Mucosa of rectum (tissue), 2 donors: Measurements from ENCODE around the gene CERT1.

Experiments used
- H3K27ac ChIP-seq, 2 donors: one replicate each; pipeline ENCODE4 v1.7.0; 2013; ENCODE audit warnings: inconsistent platforms in 2 of 2, low read depth in 2 of 2, low read length in 2 of 2
- H3K27me3 ChIP-seq, 2 donors: one replicate each; pipeline ENCODE4 v1.7.0; 2013; ENCODE audit warnings: low read length in 2 of 2; ENCODE audit not compliant: control insufficient read depth in 2 of 2, insufficient read depth in 2 of 2
- H3K36me3 ChIP-seq, 2 donors: one replicate each; pipeline ENCODE4 v1.7.0; 2013; ENCODE audit warnings: low read length in 2 of 2; ENCODE audit not compliant: control insufficient read depth in 2 of 2, insufficient read depth in 2 of 2
- H3K4me1 ChIP-seq, 2 donors: one replicate each; pipeline ENCODE4 v1.7.0; 2013; ENCODE audit warnings: low read length in 2 of 2, mild to moderate bottlenecking in 1 of 2; ENCODE audit not compliant: control insufficient read depth in 2 of 2, insufficient read depth in 2 of 2
- H3K4me3 ChIP-seq, 2 donors: one replicate each; pipeline ENCODE4 v1.7.0; 2013; ENCODE audit warnings: low read length in 2 of 2
- H3K9ac ChIP-seq, 2 donors: one replicate each; pipeline ENCODE4 v1.7.0; 2013; ENCODE audit warnings: low read length in 2 of 2, low read depth in 1 of 2, mild to moderate bottlenecking in 1 of 2
- H3K9me3 ChIP-seq, 2 donors: one replicate each; pipeline ENCODE4 v1.7.0; 2013; ENCODE audit warnings: low read length in 2 of 2; ENCODE audit not compliant: control insufficient read depth in 2 of 2
- donor health status: healthy.
- donor health status: Normal muscosa, but diverticular disease.

Gene CERT1

GRCh38 chr5:75349663-75350062 lies 161.8 kb downstream of the CERT1 start:
- Histone ChIP-seq H3K27me3 (no peaks in the 10 kb centered on the region), H3K27ac (no peak overlapping the region), H3K9ac (no peak overlapping the region), H3K36me3 (peaks cover 69 to 75% of the 10 kb centered on the region in 2 donors), H3K4me1 (no peaks in the 10 kb centered on the region), H3K9me3 (no peaks in the 10 kb centered on the region), H3K4me3 (no peak overlapping the region)

- Histone ChIP-seq H3K27ac (no peak overlapping the region), H3K36me3 (peaks cover 67 to 75% of the 10 kb centered on the region in 2 donors), H3K4me1 (no peaks in the 10 kb centered on the region), H3K9ac (no peak overlapping the region), H3K27me3 (no peaks in the 10 kb centered on the region), H3K4me3 (no peak overlapping the region), H3K9me3 (no peaks in the 10 kb centered on the region)
These were observed 163.2 kb downstream of the CERT1 start for GRCh38 chr5:75348241-75348640.

DNA sequence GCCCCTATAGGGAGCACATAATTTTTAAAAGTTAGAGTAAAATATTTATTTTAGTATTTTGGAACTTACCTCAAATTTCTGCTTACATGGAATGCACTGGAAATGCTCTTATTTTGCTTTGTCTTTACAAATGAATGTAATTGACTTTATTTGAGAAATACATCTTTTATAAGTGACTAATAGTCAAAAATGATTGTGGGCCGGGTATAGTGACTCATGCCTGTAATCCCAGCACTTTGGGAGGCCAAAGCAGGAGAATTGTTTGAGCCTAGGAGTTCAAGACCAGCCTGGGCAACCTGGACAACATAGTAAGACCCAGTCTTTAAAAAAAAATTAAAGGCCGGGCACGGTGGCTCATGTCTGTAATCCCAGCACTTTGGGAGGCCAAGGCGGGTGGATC lies 168.6 kb downstream of the CERT1 start:
- Histone ChIP-seq H3K4me1 (peaks cover 0 to 9% of the 10 kb centered on the region in 2 donors), H3K27ac (no peak overlapping the region), H3K4me3 (no peak overlapping the region), H3K9me3 (no peaks in the 10 kb centered on the region), H3K27me3 (no peaks in the 10 kb centered on the region), H3K9ac (no peak overlapping the region), H3K36me3 (peaks cover 24 to 36% of the 10 kb centered on the region in 2 donors)

DNA sequence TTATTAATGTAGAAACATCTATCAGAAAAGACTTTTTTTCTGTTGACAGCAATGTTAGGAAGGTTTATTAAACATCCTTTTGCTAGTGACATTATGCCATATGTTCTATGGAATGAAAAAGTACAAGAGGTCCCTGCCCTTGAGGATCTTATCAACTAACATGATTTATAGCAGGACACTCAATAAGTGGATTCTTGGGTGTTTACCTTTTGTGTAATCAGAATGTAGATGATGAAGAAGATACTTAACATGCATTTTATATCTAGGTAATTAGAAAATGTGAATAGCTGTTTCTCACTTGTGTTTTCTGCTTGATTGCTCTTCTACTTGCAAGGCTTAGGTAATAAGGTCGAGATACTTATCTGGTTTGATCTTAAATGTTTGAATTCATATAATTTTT lies 169.5 kb downstream of the CERT1 start:
- no peak overlapping the region for H3K4me3 ChIP-seq
- no peaks in the 10 kb centered on the region for H3K27me3 ChIP-seq
- peaks cover 17 to 28% of the 10 kb centered on the region in 2 donors for H3K36me3 ChIP-seq
- H3K9ac ChIP-seq = no peak overlapping the region
- H3K4me1 ChIP-seq = peaks cover 0 to 9% of the 10 kb centered on the region in 2 donors
- H3K9me3 ChIP-seq = no peaks in the 10 kb centered on the region
- no peak overlapping the region for H3K27ac ChIP-seq

- no peak overlapping the region for H3K9ac ChIP-seq
- peaks cover 5 to 12% of the 10 kb centered on the region in 2 donors for H3K4me1 ChIP-seq
- H3K36me3 ChIP-seq = peaks cover 11 to 20% of the 10 kb centered on the region in 2 donors
- H3K27me3 ChIP-seq = no peaks in the 10 kb centered on the region
- no peaks in the 10 kb centered on the region for H3K9me3 ChIP-seq
- no peak overlapping the region for H3K27ac ChIP-seq
- H3K4me3 ChIP-seq = no peak overlapping the region
These were observed 170.5 kb downstream of the CERT1 start for GRCh38 chr5:75340714-75341478.

DNA sequence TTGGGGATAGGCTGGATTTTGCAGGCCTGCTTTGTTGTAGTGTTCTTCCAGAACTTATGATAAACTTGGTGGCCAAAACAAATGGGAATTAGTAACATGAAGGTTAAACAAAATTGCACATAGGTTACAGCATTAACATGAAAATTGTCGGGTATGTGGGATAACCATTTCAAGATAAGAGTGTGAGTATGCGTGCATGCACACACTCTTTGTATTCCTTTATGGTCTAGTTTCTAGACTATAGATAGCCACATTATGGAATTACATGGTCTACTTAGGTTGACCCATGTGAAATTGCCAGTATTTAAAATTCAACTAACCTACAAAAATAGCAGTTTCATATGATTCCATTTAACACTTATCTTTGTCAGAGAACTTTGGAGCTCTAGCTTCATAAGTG lies 173.0 kb downstream of the CERT1 start:
- no peaks in the 10 kb centered on the region for H3K27me3 ChIP-seq
- H3K9ac ChIP-seq = no peak overlapping the region
- H3K4me3 ChIP-seq = peak overlapping the region; percentile 92 to 95
- peaks cover 6 to 13% of the 10 kb centered on the region in 2 donors for H3K4me1 ChIP-seq
- H3K36me3 ChIP-seq = peaks cover 0 to 2% of the 10 kb centered on the region in 2 donors
- H3K9me3 ChIP-seq = no peaks in the 10 kb centered on the region
- no peak overlapping the region for H3K27ac ChIP-seq

DNA sequence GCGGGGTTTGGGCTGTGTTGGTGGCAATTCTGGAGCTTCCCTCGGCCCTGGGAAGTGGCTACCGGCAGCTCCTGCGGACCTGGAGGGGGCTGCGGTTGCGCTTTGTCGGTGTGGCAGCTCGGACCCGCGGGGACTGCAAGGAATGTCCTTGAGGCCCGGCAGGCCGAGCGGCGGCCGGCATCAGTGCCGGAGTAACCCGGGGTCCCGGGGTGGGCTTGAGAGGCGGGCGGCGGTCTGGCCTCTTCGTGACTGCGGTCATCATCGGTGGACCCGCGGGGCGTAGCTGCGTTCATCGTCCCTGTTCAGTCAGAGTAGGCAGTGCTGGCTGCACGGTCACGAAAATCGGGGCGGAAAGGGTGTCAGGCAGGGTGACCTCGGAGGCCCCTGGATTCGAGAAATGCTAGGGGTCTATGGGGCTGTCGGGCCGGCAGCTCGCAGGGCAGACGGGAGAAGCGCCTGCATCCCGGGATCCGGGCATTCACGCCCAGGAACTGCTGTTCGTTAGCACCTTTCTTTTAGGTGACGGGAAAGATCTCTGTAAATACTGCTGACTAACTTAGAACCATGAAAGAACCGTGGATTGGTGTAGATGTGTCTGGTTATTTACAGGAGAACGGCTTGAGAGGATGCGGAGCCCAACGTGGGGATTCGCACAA lies 173.9 kb downstream of the CERT1 start:
- H3K4me3 ChIP-seq = peak overlapping the region; percentile 92 to 95
- H3K4me1 ChIP-seq = peaks cover 6 to 13% of the 10 kb centered on the region in 2 donors
- H3K9me3 ChIP-seq = no peaks in the 10 kb centered on the region
- peak overlapping the region; percentile 92 to 93 for H3K27ac ChIP-seq
- peak overlapping the region; percentile 68 to 94 for H3K9ac ChIP-seq
- H3K36me3 ChIP-seq = peaks cover 0 to 2% of the 10 kb centered on the region in 2 donors
- no peaks in the 10 kb centered on the region for H3K27me3 ChIP-seq

GRCh38 chr5:75336615-75337336 lies 174.7 kb downstream of the CERT1 start, which contains the start of gene HMGCR:
HMGCR (plus strand) TSS chr5:75337220; CDS start chr5:75342606, 5,386 bp downstream.
- Histone ChIP-seq H3K27ac (peak within 1 kb of the TSS; percentile 92 to 93), H3K4me1 (peaks cover 6 to 13% of the 10 kb centered on the region in 2 donors), H3K9me3 (no peaks in the 10 kb centered on the region)

DNA sequence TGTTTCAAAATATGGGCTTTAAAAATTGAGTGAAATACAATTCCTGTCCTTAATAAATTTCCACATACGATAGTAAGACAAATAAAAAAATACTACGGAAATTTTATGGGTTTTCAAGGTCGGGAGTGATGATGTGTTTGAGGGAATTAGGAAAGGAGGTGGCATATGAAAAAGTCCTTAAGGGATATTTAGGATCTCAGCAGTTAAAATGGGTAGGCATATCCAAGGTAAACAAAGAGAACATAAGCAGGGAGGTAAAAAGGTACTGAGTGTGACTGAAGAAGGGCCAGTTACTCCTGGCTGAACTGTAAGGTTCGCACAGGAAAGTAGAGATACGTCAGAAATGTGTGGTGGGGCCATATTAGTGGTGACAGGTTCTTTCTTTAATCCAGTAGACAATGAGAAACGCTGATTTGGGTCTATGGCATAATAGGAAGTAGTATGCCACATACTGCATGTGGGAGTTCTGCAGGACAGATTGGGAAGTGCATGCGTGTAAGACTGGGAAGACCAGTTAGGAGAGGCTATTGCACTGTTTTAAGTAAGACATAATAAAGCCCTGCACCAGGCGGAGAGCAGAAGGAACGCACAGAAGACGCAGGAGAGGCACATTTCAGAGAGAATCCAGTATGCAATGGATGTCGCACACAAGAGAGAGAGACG lies 175.3 kb downstream of the CERT1 start:
- H3K4me1 ChIP-seq = peaks cover 6 to 13% of the 10 kb centered on the region in 2 donors
- peak overlapping the region; percentile 82 to 86 for H3K9ac ChIP-seq
- no peaks in the 10 kb centered on the region for H3K9me3 ChIP-seq
- H3K27ac ChIP-seq = peak overlapping the region; percentile 91 to 92
- H3K36me3 ChIP-seq = no peaks in the 10 kb centered on the region
- peak overlapping the region; percentile 92 to 95 for H3K4me3 ChIP-seq
- H3K27me3 ChIP-seq = no peaks in the 10 kb centered on the region

More at GRCh38 chr5:75336615-75337336, 174.7 kb downstream of the CERT1 start, which contains the start of gene HMGCR:
- Histone ChIP-seq H3K9ac (peak within 1 kb of the TSS; percentile 82 to 94), H3K36me3 (no peaks in the 10 kb centered on the region), H3K4me3 (peak within 1 kb of the TSS; percentile 92 to 95), H3K27me3 (no peaks in the 10 kb centered on the region)
